Activated CD4-positive, alpha-beta T cell treated with anti-CD3 and anti-CD28 coated beads, Interleukin-2, amount 10 ng/mL, durations not matched to agents 24 days and 14 days (primary cell): ENCODE measurements around the gene CHST12. TPM values are rescaled to one million over a fixed set of nuclear protein-coding genes. Genes with fewer than 3 reads are reported as not detected.

Experiments used
- DNase-seq: peaks from one replicate; pipeline ENCODE4 v3.0.0; 2022
- H3K27ac Mint-ChIP-seq: one replicate; pipeline ENCODE4 v1.8.0; 2022; ENCODE audit warnings: mild to moderate bottlenecking, mixed read lengths
- H3K27me3 Mint-ChIP-seq: one replicate; pipeline ENCODE4 v1.8.0; 2022; ENCODE audit warnings: mixed read lengths
- H3K36me3 Mint-ChIP-seq: one replicate; pipeline ENCODE4 v1.8.0; 2022; ENCODE audit warnings: low read depth, mild to moderate bottlenecking, mixed read lengths
- H3K4me1 Mint-ChIP-seq: one replicate; pipeline ENCODE4 v1.8.0; 2021; ENCODE audit warnings: mixed read lengths
- H3K4me3 Mint-ChIP-seq: one replicate; pipeline ENCODE4 v1.8.0; 2022; ENCODE audit warnings: mild to moderate bottlenecking, moderate library complexity, mixed read lengths
- H3K9me3 Mint-ChIP-seq: one replicate; pipeline ENCODE4 v1.8.0; 2021; ENCODE audit warnings: mixed read lengths
- intact Hi-C: fragments of 100-400 bp; cut with micrococcal nuclease; formaldehyde crosslinking; loops from one replicate; pipeline ENCODE4 v1.15.1; 2023
- total RNA-seq: library from RNA; stranded (reverse); gene quantifications from 2 replicates; pipeline ENCODE4 v1.2.3, GENCODE V29; 2022

CHST12 gene
- 5.8 and 6.4 TPM in 2 replicates for total RNA-seq

DNA sequence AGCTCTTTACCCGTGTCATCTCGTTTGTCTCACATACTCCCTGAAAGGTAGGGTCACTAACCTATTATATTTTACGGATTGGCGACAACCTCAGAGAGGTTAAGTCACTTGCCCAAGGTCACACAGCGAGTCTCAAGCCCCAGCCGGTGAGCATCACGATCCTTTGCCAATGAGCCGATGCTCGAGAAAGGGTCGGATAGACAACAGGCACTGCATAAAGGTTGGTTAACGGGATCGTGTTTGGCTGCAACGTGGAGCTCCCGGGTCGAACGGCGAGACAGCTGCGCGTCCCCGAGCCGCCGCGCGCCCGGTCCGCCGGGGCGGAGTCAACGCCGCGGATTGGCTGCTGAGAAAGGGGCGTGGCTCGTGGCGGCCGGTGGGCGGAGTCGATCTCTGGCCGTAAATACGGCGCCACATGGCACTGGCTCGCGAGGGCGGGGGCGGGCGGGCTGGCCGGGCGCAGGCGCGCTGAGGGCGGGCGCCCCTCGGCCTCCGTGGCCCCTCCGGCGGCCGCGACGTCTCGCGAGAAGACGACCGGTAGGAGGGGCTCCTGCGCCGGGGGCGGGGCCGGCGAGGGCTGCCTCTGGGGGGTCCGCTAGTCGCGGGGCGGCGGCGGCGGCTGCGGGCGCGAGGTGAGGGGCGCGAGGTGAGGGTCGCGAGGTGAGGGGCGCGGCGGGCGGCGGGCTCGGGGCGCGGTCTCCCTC is at the start of gene CHST12:
TSS of gene CHST12 (plus strand) at position 598 of the 704 bp plus-strand sequence. CDS start 29,029 bp downstream, outside the sequence.
- Mint-ChIP-seq H3K4me1 (peaks cover 47% of the 10 kb centered on the region), H3K4me3 (peak within 1 kb of the TSS; percentile 91), H3K36me3 (peaks cover 3% of the 10 kb centered on the region), H3K27ac (peak within 1 kb of the TSS; percentile 85), H3K27me3 (no peaks in the 10 kb centered on the region), H3K9me3 (no peaks in the 10 kb centered on the region)
- intact Hi-C loops: loop anchor here (5.0 kb wide), 4 partner anchors 51 to 171 kb away; partner anchors contain the start of genes BRAT1, EIF3B, IQCE and MAD1L1
- DNase-seq: peak; percentile 99

DNA sequence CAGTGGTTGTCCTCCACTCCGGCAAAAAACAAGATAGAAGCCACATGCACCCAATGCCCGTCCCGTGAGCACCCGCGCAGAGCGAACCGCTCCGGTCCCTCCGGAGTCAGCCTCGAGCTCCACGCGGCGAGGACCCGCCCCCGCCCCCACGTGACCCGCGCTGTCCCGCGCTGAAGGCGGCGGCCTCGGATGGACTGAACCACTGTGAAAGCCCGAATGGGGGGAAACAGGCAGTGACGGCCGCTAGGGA is 49.5 kb upstream of the CHST12 start:
- Mint-ChIP-seq H3K9me3 (no peaks in the 10 kb centered on the region), H3K27ac (peak overlapping the region; percentile 98), H3K4me1 (peaks cover 26% of the 10 kb centered on the region), H3K27me3 (no peaks in the 10 kb centered on the region), H3K4me3 (peak overlapping the region; percentile 96), H3K36me3 (peaks cover 29% of the 10 kb centered on the region)
- intact Hi-C loops: loop anchor here (1.0 to 5.0 kb wide), 5 partner anchors 48 to 203 kb away; partner anchors contain the start of genes BRAT1, CHST12, IQCE and LFNG
- DNase-seq: peak; percentile 96

DNA sequence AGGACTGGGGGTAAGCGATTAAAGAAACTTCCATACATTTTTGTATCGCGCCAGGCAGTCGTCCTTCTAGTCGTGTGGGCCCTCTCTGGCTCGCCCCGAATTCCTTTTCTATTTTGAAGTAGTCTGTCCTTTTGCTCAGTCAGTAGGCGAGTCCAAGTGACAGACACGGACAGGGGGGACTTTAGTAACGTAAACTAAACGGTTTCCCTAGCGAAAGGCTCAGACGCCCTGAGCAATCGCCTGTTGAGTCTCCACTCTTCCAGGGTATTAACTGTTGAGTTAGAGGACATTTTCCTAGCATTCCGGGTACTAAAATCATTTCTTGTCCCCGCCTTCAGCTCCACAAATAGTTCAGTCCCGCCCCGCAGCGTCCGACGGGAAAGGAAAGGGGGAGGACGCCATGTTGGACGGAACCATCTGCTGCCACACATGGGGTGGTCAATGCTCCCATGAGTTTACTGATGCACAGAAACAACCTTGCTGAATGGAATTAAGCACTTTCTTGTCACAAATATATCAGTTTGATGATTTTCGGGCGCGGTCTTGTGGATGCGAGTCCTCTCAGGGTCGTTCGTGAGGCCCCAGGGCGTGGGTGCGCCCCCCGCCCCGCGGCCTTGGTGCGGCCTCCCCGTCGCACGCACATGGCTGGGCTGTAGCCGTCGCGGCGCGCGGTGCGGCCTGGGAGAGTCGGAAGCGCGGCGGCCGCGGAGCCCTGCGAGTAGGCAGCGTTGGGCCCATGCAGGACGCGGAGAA is 49.0 kb upstream of the CHST12 start, which contains the start of gene EIF3B:
TSS of gene EIF3B (plus strand) at position 642 of the 753 bp plus-strand sequence. CDS start at position 737, 95 bp downstream.
- Mint-ChIP-seq H3K36me3 (peaks cover 33% of the 10 kb centered on the region), H3K9me3 (no peaks in the 10 kb centered on the region), H3K4me3 (peak within 1 kb of the TSS; percentile 96), H3K27me3 (no peaks in the 10 kb centered on the region), H3K4me1 (peaks cover 30% of the 10 kb centered on the region), H3K27ac (peak within 1 kb of the TSS; percentile 98)
- intact Hi-C loops: loop anchor here (5.0 kb wide), 4 partner anchors 48 to 203 kb away; partner anchors contain the start of genes BRAT1, CHST12, IQCE and LFNG
- DNase-seq: peak; percentile 96

DNA sequence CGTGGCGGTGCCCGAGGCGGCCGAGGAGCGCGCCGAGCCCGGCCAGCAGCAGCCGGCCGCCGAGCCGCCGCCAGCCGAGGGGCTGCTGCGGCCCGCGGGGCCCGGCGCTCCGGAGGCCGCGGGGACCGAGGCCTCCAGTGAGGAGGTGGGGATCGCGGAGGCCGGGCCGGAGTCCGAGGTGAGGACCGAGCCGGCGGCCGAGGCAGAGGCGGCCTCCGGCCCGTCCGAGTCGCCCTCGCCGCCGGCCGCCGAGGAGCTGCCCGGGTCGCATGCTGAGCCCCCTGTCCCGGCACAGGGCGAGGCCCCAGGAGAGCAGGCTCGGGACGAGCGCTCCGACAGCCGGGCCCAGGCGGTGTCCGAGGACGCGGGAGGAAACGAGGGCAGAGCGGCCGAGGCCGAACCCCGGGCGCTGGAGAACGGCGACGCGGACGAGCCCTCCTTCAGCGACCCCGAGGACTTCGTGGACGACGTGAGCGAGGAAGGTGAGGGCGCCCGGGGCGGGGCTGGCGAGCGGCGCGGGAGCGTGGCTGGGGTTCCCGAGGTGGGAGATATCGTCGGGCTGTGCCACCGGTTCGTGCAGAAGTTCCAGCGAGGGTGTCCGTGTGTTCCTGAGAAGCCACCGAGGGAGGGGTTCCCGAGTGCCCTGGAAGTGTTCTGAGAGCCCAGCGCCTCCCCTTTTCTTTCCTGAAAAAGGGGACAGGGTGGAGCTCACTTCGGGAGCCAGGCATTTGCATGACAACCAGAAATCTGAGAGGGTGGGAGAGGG is 48.3 kb upstream of the CHST12 start:
- H3K27ac Mint-ChIP-seq: peak overlapping the region; percentile 79
- H3K9me3 Mint-ChIP-seq: no peaks in the 10 kb centered on the region
- peaks cover 37% of the 10 kb centered on the region for H3K36me3 Mint-ChIP-seq
- DNase-seq: peak; percentile 73
- H3K4me3 Mint-ChIP-seq: peak overlapping the region; percentile 96
- H3K4me1 Mint-ChIP-seq: peaks cover 36% of the 10 kb centered on the region
- intact Hi-C loops: loop anchor here (5.0 kb wide), 4 partner anchors 47 to 202 kb away; partner anchors contain the start of genes BRAT1, CHST12, IQCE and LFNG
- no peaks in the 10 kb centered on the region for H3K27me3 Mint-ChIP-seq

DNA sequence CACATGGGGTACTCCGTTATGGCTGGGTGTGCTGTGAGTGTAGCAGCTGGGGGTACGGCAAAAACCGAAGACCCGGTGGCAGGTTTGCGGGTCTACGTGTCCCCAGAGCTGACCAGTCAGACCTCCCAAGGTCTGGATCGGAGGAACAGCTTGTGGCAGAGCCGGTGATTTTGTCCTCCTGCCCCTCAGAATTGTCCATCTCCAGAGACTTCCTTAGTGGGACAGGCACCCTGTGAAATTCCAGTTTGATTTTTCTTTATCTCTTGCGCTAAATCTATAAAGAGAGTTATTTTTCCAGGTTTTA is 47.8 kb upstream of the CHST12 start:
- no peaks in the 10 kb centered on the region for H3K9me3 Mint-ChIP-seq
- H3K4me1 Mint-ChIP-seq: peaks cover 39% of the 10 kb centered on the region
- H3K27me3 Mint-ChIP-seq: no peaks in the 10 kb centered on the region
- H3K27ac Mint-ChIP-seq: peak overlapping the region; percentile 79
- peaks cover 43% of the 10 kb centered on the region for H3K36me3 Mint-ChIP-seq
- H3K4me3 Mint-ChIP-seq: peak overlapping the region; percentile 87
- peak; percentile 65 for DNase-seq
- intact Hi-C loops: no loop called here

DNA sequence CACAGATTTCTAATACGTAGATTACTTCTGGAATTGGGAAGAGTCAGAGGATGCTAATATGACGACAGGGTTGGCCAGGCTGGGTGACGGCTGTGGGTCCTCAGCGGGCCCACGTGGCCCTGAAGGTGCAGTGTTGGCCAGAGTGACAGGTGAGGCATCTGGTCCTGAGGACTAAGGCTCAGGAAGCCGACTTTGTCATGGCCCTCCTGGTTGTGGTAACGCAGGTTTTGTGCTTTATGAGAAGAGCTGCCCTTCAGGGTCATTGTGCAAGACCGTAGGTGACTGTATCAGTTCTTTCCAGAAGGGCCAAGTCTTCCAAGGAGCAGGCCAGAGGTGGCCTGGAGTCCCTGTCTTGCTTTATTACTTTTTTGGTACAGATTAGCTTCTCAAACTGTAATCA is 46.2 kb upstream of the CHST12 start:
- peak overlapping the region; percentile 22 for H3K27ac Mint-ChIP-seq
- no peaks in the 10 kb centered on the region for H3K9me3 Mint-ChIP-seq
- H3K36me3 Mint-ChIP-seq: peaks cover 48% of the 10 kb centered on the region
- DNase-seq: no peak
- H3K4me1 Mint-ChIP-seq: peaks cover 41% of the 10 kb centered on the region
- peak overlapping the region; percentile 21 for H3K4me3 Mint-ChIP-seq
- no peaks in the 10 kb centered on the region for H3K27me3 Mint-ChIP-seq
- intact Hi-C loops: no loop called here

DNA sequence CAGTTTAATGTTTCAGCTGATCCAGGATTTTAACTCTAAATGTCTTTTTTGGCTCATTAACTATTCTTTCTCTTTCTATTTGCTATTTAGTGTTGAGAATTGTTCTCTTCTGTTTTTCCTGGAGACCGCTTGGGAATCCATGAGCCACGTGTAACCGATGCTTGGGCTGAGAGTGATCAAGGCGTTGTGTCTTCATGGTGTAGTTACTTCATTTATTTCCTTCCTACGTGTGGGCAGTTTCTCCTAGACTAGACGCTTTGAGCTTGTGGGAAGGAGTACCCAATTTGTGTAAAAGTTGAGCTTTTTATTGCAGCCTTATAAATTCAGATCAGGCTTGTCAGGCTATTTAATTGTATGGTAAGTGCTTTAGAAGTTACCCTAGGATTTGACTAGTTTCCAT is 45.8 kb upstream of the CHST12 start:
- DNase-seq: no peak
- Mint-ChIP-seq H3K27me3 (no peaks in the 10 kb centered on the region), H3K9me3 (no peaks in the 10 kb centered on the region), H3K27ac (no peak overlapping the region), H3K4me3 (peak overlapping the region; percentile 21), H3K4me1 (peaks cover 41% of the 10 kb centered on the region), H3K36me3 (peaks cover 52% of the 10 kb centered on the region)
- intact Hi-C loops: no loop called here

DNA sequence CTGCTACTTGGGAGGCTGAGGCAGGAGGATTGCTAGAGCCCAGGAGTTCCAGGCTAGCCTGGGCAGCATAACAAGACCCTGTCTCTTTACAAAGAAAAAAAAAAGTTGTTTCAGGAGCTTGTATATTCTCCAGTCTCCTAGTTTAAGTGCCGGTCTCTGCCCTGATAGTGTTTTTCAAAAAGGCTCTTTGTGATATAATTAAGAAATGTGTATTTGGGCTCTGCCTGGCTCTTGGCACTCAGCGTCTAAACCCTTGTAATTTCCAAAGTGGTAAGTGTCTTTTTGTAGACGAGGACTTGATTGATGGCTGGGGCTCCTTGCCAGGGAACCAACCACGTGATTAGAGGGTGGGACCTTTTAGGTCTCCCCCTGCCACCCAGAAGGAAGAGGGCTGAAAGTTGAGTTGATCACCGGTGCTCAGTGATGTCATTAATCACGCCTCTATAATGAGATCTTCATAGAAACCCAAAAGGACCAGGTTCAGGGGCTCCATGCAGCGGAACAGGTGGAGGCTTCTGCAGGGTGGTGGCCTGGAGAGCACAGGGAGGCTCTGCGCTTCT is 44.4 kb upstream of the CHST12 start:
- H3K27me3 Mint-ChIP-seq: no peaks in the 10 kb centered on the region
- H3K27ac Mint-ChIP-seq: peak overlapping the region; percentile 51
- no peak overlapping the region for H3K4me3 Mint-ChIP-seq
- H3K9me3 Mint-ChIP-seq: no peaks in the 10 kb centered on the region
- H3K36me3 Mint-ChIP-seq: peaks cover 61% of the 10 kb centered on the region
- intact Hi-C loops: no loop called here
- DNase-seq: no peak
- peaks cover 31% of the 10 kb centered on the region for H3K4me1 Mint-ChIP-seq

DNA sequence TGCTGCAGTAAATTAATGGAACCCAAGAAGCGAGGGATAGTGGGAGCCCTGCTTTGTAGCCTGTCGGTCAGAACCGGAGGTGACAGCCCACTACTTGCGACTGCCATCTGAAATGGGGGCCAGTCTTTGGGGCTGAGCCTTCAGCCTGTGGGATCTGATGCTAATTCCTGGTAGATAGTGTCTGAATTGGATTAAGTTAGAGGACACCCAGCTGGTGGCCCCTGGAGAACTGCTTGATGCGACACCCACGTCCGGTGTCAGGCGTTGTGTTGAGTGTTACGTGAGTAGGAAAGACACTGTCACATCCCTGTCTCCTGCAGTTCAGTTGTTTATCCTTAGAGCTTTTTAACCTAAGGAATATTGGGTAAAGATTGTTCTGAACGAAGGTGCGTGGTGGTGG is 43.8 kb upstream of the CHST12 start:
- Mint-ChIP-seq H3K4me3 (no peak overlapping the region), H3K9me3 (no peaks in the 10 kb centered on the region), H3K4me1 (peaks cover 27% of the 10 kb centered on the region), H3K27me3 (no peaks in the 10 kb centered on the region), H3K27ac (no peak overlapping the region), H3K36me3 (peaks cover 64% of the 10 kb centered on the region)
- intact Hi-C loops: no loop called here
- no peak for DNase-seq

DNA sequence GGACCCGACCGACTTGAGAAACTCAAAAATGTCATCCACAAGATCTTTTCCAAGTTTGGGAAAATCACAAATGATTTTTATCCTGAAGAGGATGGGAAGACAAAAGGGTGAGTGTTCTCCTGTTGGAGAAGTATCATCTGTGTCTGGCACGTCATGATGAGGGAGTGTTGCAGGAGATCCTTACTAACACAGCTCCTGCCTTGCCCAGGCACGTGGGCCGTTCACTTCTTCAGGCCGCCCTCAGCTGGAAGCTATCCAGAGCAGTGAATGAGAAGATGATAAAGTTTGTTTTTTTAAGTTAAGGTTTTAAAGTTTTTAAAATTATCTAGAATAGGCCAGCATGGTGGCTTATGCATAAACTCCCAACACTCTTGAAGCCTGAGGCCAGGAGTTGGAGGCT is 42.6 kb upstream of the CHST12 start:
- intact Hi-C loops: no loop called here
- no peaks in the 10 kb centered on the region for H3K27me3 Mint-ChIP-seq
- H3K9me3 Mint-ChIP-seq: no peaks in the 10 kb centered on the region
- no peak overlapping the region for H3K4me3 Mint-ChIP-seq
- no peak overlapping the region for H3K27ac Mint-ChIP-seq
- no peak for DNase-seq
- peaks cover 67% of the 10 kb centered on the region for H3K36me3 Mint-ChIP-seq
- H3K4me1 Mint-ChIP-seq: peaks cover 27% of the 10 kb centered on the region

DNA sequence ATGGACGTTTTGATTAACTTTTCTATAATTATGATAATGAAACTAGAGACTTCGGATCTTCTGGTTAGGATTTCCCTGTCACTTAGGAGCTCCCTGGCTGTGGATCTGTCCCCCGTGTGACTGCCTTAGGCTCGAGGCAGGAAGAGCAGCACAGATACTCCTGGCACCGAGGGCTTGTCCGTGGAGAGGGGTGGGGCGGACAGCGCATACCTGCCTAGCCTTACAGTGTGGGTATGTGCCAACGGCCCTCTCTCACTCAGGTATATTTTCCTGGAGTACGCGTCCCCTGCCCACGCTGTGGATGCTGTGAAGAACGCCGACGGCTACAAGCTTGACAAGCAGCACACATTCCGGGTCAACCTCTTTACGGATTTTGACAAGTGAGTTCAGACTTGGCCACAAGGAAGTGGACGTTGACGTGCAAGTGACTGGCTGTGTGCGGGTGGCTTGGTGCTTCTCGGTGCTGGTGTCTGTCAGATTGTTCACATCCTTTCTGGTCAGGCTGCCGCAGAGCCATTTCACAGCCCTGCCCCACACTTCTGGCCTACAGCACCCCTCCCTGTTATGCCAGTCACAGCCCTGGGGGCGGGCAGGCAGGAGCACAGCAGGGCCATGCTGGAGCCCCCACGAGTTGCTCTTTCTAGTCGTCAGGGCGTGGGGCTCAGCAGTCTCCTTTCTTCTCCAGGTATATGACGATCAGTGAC is 40.9 kb upstream of the CHST12 start:
- no peaks in the 10 kb centered on the region for H3K27me3 Mint-ChIP-seq
- no peak for DNase-seq
- H3K4me3 Mint-ChIP-seq: no peak overlapping the region
- H3K4me1 Mint-ChIP-seq: peaks cover 17% of the 10 kb centered on the region
- H3K36me3 Mint-ChIP-seq: peaks cover 71% of the 10 kb centered on the region
- intact Hi-C loops: no loop called here
- H3K27ac Mint-ChIP-seq: no peak overlapping the region
- no peaks in the 10 kb centered on the region for H3K9me3 Mint-ChIP-seq

DNA sequence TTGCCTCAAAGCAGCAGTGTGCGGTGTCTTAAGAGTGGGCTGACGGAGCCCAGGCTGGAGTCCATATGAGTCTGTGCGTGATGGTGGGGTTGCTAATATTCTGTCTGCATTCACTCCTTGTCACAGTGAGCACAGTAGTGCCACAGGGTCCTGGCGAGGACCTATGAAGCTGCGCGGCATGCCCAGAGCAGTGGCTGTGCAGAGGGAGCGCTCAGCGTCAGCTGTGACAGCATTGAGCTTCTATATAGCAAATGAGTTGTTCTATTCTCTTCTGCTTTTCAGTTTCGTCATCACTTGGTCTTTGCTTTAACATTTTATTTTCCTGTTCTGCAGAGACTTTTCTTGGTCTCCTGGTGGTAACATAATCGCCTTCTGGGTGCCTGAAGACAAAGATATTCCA is 34.3 kb upstream of the CHST12 start:
- Mint-ChIP-seq H3K27ac (no peak overlapping the region), H3K9me3 (no peaks in the 10 kb centered on the region), H3K4me1 (no peaks in the 10 kb centered on the region), H3K4me3 (no peak overlapping the region), H3K27me3 (no peaks in the 10 kb centered on the region), H3K36me3 (peaks cover 78% of the 10 kb centered on the region)
- no peak for DNase-seq
- intact Hi-C loops: no loop called here

DNA sequence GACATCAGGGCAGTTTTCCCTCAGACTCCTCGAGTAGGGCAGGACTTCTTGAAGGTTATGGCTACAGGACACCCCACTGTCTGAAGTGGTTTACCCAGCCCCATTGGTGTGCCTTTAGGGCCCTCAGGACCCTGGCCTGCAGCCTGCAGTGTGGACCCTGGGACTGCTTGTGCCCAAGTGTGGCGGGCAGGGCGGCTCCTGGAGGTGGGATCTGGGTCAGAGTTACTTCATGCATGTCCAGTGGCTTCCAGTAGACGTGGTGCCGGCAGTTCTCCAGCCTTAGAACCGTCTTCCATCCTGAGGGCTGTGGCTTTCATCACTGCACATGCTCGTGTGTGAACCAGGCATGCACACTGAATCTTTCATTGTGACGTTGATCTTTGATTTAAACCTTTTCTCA is 32.1 kb upstream of the CHST12 start:
- no peak for DNase-seq
- peaks cover 78% of the 10 kb centered on the region for H3K36me3 Mint-ChIP-seq
- no peaks in the 10 kb centered on the region for H3K9me3 Mint-ChIP-seq
- H3K27ac Mint-ChIP-seq: no peak overlapping the region
- no peaks in the 10 kb centered on the region for H3K27me3 Mint-ChIP-seq
- peaks cover 2% of the 10 kb centered on the region for H3K4me1 Mint-ChIP-seq
- intact Hi-C loops: no loop called here
- H3K4me3 Mint-ChIP-seq: no peak overlapping the region
